HG02884 (cell line): Measurements from ENCODE around the gene GALNTL6.
"Not testable (repeated sequence)": the region's sequence is repeated elsewhere in the genome, so short reads cannot be mapped to it uniquely, and the experiment has no call there.

Experiments used
- ATAC-seq: cut with Tn5 transposase; IDR thresholded peaks from one replicate; pipeline ENCODE4 v1.9.1; 2021; ENCODE audit warnings: mild to moderate bottlenecking, moderate library complexity; ENCODE audit not compliant: unreplicated experiment

The GALNTL6 gene

GRCh38 chr4:172963498-172964294 is 1150.5 kb downstream of the GALNTL6 start:
- ATAC-seq, result no peak

GRCh38 chr4:172970189-172970588 is 1157.0 kb downstream of the GALNTL6 start:
- not testable (repeated sequence) for ATAC-seq

GRCh38 chr4:172974586-172974985 is 1161.4 kb downstream of the GALNTL6 start:
- no peak for ATAC-seq

GRCh38 chr4:172975651-172976229 is 1162.5 kb downstream of the GALNTL6 start:
- no peak for ATAC-seq

DNA sequence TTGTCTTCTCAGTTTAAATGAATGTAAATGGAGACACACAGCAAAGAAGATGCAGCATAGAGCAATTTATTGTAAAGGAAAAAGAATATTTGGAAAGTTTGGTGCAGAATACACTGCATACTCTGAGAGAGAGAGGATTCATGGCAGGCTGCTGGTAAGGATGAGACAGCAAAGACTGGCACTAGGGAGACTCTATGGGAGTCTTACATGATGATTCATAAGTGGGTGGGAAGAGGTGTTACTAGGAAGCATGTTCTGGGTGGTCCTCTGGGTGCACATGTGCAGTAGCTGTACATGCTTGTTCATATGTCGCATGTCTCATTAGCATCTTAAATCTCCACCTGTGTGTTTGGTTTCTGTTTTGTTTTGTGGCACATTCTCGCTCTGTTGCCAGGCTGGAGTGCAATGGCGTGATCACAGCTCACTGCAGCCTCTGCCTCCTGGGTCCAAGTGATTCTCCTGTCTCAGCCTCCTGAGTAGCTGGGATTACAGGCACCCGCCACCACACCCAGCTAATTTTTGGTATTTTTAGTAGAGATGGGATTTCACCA is 1164.4 kb downstream of the GALNTL6 start:
- not testable (repeated sequence) for ATAC-seq

GRCh38 chr4:172978848-172979247 is 1165.6 kb downstream of the GALNTL6 start:
- no peak for ATAC-seq

DNA sequence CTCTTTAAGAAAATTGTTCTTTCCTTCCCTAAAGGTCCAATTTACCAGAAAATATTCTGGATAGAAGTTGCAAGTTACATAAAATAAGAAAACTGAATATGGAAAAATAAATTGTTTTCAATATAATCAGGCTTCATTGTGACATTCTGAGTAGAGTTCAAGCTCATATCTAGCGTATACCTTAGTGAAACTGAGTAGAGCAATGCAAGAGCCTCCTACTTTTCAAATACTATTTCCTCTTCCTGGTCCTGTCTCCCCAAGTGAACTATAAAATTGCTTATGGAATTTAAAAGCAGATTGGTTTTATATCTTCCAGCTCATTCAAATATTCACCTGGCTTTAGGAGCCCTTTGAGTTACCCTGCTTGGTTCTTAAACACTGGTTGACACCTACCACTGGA is 1166.1 kb downstream of the GALNTL6 start:
- ATAC-seq, result no peak

DNA sequence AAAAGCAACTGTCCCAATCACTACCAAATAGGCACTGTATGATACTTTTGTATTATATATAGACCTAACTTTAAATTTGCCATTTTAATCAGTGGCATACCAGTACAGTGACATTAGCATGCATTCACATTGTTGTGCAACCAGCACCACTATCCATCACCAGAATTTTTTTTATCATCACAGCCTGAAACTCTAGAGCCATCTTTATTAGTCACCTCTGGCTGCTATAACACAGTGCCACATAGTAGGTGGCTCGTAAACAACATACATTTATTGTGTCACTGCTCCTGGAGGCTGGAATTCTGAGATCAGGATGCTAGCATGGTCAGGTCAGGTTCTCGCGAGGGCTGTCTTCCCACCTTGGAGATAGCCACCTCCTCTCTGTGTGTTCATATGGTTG is 1167.0 kb downstream of the GALNTL6 start:
- ATAC-seq, result no peak

- ATAC-seq, result no peak
Observed at GRCh38 chr4:172982151-172982590, 1169.0 kb downstream of the GALNTL6 start.

DNA sequence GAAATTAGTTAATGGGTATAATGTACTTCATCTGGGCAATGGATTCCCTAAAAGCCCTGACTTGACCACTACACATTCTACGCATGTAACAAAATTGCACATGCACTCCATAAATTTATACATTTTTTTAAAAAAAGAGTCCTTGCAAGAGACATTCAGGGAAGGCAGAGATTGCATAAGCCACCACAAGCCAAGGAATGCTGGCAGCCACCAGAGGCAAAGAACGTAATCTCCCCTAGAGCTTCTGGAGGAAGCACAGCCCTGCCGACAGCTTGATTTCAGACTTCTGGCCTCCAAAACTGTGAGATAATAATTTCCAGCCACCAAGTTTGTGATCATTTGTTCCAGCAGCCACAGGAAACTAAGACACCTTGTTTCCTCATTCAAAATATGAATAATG is 1169.8 kb downstream of the GALNTL6 start:
- ATAC-seq, result no peak

- ATAC-seq, result no peak
Observed at GRCh38 chr4:172983631-172984030, 1170.4 kb downstream of the GALNTL6 start.

DNA sequence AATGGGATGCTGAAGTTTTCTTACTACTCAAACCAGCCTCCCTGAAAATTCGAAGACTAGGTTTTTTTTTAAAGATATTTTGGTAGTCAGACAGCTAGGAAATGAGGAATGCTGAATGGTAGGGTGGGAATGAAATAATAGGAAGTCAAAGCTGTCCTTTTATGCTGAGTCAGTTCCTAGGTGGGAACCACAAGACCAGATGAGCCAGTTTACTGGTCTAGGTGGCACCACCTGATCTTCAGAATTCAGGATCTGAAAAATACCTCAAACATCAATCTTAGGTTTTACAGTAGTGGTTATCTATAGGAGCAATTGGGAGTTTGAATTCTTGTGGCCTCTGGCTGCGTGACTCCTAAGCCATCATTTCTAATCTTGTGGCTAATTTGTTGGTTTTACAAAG is 1172.3 kb downstream of the GALNTL6 start:
- no peak for ATAC-seq

- peak; percentile 94 for ATAC-seq
Observed at GRCh38 chr4:172986114-172986513, 1172.9 kb downstream of the GALNTL6 start.

DNA sequence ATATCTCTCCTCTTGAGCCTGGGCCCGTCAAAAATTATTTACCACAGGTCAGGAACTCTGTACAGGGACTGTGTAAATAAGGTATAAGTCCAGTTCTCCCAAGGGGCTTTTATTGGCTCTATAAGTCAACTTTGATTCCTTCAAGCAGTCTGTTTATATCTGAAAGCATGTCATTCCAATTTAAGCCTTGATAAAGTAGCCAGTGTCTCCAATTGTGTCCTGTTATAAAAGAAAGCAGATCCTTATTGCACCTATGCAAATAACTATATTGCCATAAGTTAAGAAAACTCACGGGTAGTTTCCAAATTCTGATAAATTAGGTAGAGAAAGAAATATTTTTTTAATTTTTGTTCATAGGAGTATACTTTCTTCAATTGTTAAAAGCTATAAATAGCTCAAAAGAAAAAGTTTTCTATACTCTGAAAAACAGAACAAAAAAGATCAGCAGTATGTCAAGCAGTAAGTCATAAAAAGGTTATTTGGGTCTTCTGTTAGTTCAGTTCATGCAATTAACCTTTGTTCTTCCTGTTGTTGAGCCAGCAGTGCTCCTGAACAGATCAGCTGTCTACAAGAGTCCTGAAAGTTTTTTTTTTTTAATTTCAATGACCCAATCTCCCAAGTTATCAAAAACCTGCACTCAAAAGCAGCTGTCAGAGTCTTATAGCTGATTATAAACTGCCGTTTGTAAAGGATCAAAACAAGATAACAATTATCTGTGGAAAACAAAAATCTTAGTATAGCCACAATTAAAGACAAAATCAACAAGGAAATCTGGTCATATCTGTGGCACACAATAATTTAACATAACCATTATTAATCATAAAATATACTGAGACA is 1177.0 kb downstream of the GALNTL6 start:
- ATAC-seq, result no peak

- ATAC-seq, result no peak
Observed at GRCh38 chr4:172992648-172993378, 1179.6 kb downstream of the GALNTL6 start.

- no peak for ATAC-seq
Observed at GRCh38 chr4:172995161-172995560, 1182.0 kb downstream of the GALNTL6 start.

DNA sequence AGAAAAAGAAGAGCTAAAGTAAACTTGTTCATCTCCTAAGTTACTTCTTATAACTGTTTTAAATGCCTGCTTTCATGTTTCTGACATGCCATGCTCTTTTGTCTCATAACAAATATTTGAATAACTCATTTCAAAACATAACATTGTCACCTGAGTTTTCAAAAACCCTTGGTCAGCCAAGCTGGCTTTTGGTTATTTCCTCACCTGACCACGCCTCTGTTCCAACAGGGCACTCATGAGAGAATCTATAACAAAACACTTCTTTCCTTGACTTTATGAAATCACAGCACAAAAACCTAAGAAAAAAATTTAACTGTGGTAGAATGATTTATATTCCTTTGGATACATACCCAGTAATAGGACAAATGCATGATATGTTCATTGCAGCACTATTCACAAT is 1182.5 kb downstream of the GALNTL6 start:
- ATAC-seq, result no peak

GRCh38 chr4:172996571-172997216 is 1183.5 kb downstream of the GALNTL6 start:
- no peak for ATAC-seq

DNA sequence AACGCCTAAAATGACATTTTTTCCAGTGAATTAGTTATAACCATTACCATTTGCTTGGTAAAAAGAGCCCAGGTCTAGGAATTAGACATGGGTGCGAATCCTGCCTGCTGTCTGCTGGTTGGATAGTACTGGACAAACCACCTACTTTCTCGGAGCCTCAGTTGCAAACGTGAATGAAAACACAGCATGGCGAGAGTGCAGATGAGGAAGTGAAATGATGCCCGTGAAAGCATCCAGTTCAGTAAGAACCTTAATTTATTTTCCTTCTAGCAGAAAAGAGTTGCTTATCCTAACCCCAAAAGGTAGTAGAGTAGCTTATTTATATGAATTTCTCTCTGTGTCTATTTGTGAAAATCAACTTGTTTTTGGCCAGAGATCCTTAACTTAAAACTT is 1184.0 kb downstream of the GALNTL6 start:
- ATAC-seq, result no peak

DNA sequence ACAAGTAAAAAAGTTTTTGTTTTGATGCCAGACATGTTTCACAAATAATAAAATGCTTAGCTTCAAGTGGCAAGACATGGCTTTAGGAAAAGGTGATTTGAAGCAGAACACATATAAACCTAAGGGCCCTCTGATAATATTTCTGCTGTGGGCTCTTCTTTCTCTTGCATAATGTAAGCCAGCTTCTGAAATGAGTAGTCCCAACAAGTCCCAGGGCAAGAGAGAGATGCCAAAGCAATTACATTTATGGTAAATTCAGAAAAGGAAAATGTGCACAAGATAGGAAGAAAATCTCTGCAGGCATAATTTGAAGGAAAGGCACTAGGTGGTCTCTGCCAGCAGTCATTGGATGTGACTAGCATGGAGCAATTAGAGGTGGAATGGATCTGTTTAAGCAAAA is 1184.7 kb downstream of the GALNTL6 start:
- ATAC-seq, result no peak
